Rectal smooth muscle tissue (tissue), 1 donor: ENCODE results near the gene PFKFB4.

Experiments used
- H3K27ac ChIP-seq: one replicate; pipeline ENCODE4 v1.7.0; 2013; ENCODE audit warnings: low read depth, low read length, inconsistent platforms
- H3K27me3 ChIP-seq: one replicate; pipeline ENCODE4 v1.7.0; 2013; ENCODE audit warnings: low read length; ENCODE audit not compliant: control insufficient read depth, insufficient read depth
- H3K36me3 ChIP-seq: one replicate; pipeline ENCODE4 v1.7.0; 2013; ENCODE audit warnings: low read length; ENCODE audit not compliant: control insufficient read depth, insufficient read depth
- H3K4me1 ChIP-seq: one replicate; pipeline ENCODE4 v1.7.0; 2013; ENCODE audit warnings: low read length; ENCODE audit not compliant: control insufficient read depth, insufficient read depth
- H3K4me3 ChIP-seq: one replicate; pipeline ENCODE4 v1.7.0; 2013; ENCODE audit warnings: low read length
- H3K9ac ChIP-seq: one replicate; pipeline ENCODE4 v1.7.0; 2013; ENCODE audit warnings: low read length

Gene PFKFB4

DNA sequence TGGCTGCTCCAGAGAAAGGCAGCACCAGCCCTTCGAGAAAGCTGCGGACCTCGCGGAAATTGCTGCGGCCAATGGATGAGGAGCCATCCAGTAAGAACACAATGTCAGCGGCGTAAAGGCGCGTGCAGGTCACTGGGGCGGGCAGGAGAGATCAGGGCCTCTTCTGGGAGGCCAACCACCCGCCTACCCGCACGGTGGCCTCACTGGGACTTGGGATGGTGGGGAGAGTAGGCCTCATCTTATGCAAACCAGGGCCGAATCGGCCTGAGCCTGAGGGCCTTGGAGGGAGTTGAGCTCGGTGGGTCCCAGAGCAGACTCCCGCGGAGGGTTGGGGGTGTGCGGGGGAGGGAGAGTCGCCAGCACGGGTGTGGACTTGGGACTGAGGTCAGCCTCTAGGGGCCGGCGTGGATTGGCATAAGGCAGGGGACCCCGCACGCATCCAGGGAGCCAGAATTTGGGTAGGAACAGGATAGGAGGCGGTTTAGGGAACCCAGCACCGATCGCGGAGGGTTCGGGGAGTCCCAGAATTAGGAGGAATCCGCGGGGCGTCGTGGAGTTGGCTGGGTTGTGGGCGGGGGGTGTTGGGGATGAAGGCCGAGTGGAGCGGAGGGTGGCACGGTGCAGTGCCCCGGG lies 37.9 kb upstream of the PFKFB4 start:
- H3K27me3 ChIP-seq = peaks cover 7% of the 10 kb centered on the region
- no peak overlapping the region for H3K9ac ChIP-seq
- no peak overlapping the region for H3K27ac ChIP-seq
- H3K4me3 ChIP-seq = peak overlapping the region; percentile 7
- peaks cover 13% of the 10 kb centered on the region for H3K36me3 ChIP-seq
- peaks cover 21% of the 10 kb centered on the region for H3K4me1 ChIP-seq

DNA sequence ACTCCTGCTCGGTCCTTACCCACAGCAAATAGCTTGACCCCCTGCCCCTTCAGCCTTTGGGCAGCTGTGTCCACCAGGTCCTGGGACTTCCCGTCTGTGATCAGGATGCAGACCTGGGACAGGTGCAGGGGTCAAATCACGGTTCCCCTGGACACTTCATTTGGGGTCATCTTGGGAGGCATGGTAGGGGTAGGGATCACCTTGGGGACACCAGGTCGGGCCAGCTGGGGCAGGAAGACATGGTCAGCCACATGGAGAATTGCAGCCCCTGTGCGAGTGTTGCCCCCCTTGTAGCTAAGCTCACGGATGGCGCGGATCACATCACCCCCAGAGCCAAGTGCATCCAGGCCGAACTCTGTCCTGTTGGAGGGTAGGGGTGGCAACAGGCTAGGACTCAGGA lies 36.7 kb upstream of the PFKFB4 start:
- Histone ChIP-seq H3K4me3 (no peak overlapping the region), H3K9ac (no peak overlapping the region), H3K27me3 (peaks cover 7% of the 10 kb centered on the region), H3K27ac (no peak overlapping the region), H3K4me1 (peaks cover 9% of the 10 kb centered on the region), H3K36me3 (peaks cover 1% of the 10 kb centered on the region)

DNA sequence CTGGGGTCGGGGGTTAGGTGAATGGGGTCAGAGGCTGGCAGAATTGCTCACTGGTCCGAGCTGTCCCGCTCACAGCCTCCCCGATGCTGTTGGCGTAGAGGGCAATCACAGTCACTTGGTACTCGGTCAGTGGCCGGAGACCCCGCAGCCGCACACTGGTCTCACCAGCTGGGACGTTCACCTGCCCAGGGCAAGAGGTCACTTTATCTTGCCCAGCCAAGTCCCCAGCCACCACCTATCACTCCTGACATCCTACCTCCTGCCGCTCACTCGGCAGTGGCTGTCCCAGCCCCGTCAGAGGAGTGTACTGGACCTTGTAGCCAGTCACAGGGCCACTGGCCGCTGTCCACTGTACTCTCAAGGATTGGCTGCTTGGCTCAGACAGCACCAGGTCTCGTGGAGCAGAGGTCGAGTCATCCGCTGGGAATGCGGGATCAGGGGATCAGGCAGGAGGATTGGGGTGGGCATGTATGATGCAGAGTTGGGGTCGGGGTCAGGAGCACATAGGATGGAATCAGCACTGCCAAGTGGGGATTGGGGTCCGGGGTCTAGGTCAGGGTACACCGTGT lies 36.0 kb upstream of the PFKFB4 start:
- H3K9ac ChIP-seq = no peak overlapping the region
- H3K4me1 ChIP-seq = peaks cover 7% of the 10 kb centered on the region
- no peaks in the 10 kb centered on the region for H3K36me3 ChIP-seq
- peaks cover 7% of the 10 kb centered on the region for H3K27me3 ChIP-seq
- no peak overlapping the region for H3K27ac ChIP-seq
- H3K4me3 ChIP-seq = no peak overlapping the region

DNA sequence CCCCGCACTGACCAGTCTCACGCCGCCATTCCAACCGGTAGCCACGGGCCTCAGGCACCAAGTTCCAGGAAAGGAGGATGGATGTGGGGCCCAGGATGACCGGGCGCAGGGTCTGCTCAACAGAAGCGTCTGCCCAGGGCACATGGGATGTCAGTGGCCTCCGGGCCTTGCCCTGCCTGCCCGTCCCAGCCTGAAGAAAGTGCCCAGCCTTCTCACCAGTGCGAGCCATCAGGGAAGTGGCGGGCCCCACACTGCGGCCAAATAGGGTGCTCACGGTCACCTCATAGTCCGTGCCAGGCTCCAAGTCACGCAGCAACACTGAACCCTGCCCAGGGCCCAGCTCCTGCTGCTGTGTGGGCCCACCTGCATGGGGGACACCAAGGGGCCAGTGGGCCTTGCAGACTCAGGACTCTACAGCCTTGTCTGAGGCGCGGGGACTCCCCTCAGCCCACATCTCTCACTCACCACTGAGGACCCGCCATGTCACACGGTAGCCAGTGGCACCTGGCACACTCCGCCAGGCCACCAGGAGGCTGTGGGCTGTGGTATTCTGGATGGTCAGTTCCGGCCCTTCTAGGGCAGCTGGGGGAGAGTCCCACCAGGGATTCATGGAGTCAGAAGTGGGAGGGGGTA lies 35.4 kb upstream of the PFKFB4 start:
- H3K36me3 ChIP-seq = no peaks in the 10 kb centered on the region

DNA sequence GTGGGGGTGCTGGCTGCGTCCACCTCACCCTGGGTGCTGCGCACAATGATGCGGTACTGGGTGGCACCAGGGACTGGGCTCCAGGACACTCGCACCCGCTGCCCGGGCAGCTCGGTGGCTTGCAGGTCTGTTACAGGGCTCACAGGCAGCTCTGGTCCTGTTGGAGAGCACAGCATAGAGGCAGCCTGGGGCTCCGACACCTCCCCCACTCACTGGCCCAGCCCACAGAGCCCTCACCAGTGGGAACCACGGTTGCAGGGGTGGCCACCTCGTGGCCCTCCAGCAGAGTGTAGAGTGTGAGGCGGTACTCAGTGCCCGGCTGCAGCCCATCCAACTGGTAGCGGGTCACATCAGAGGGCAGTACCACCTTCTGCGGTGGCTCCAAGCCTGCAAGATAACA lies 34.8 kb upstream of the PFKFB4 start:
- peaks cover 7% of the 10 kb centered on the region for H3K4me1 ChIP-seq
- H3K9ac ChIP-seq = no peak overlapping the region

More for the DNA sequence above, 35.4 kb upstream of the PFKFB4 start:
- Histone ChIP-seq H3K9ac (no peak overlapping the region), H3K27ac (no peak overlapping the region), H3K27me3 (peaks cover 7% of the 10 kb centered on the region), H3K4me1 (peaks cover 7% of the 10 kb centered on the region), H3K4me3 (no peak overlapping the region)

DNA sequence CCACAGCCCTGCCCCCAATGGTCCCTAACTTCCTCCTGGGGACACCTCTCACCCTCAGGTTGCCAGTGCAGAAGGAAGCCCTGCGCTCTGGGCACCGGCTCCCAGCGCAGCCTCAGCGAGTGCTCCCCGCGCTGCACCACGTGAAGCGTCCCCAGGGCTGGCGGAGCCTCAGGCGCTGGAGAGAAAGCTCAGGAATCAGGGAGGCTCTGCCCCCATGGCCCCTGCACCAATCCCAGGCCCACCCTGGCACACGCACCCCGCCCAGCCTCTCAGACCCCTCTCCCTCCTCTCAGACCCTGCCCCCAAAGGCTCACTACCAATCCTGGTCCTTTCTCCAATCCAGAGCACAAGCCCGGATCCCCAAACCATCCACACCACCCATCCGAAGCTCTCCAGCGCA lies 31.6 kb upstream of the PFKFB4 start:
- Histone ChIP-seq H3K4me3 (no peak overlapping the region), H3K36me3 (no peaks in the 10 kb centered on the region), H3K27ac (no peak overlapping the region), H3K27me3 (peaks cover 3% of the 10 kb centered on the region), H3K9ac (no peak overlapping the region), H3K4me1 (no peaks in the 10 kb centered on the region)

More for the DNA sequence above, 34.8 kb upstream of the PFKFB4 start:
- Histone ChIP-seq H3K4me3 (no peak overlapping the region), H3K27ac (no peak overlapping the region), H3K36me3 (no peaks in the 10 kb centered on the region), H3K27me3 (peaks cover 7% of the 10 kb centered on the region)

DNA sequence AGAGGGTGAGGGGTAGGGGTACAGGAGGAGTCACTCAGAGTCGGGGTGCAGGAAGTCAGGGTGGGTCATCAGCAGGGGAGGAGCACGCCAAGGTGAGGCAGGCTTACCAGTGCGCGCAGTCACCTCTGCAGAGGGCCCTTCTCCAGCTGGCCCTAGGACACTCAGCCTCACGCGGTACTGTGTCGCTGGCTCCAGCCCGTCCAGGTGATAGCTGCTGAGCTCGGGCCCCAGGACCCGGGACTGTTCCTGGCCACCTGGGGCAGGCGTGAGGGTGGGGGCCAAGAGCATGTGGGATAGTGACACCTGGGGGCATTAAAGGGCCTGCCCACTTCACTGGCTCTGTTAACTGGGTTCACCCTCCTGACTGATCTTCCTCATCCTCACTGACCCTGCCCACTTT lies 31.1 kb upstream of the PFKFB4 start:
- no peak overlapping the region for H3K27ac ChIP-seq
- no peaks in the 10 kb centered on the region for H3K4me1 ChIP-seq
- no peak overlapping the region for H3K9ac ChIP-seq
- H3K4me3 ChIP-seq = no peak overlapping the region
- H3K27me3 ChIP-seq = peaks cover 3% of the 10 kb centered on the region
- no peaks in the 10 kb centered on the region for H3K36me3 ChIP-seq

DNA sequence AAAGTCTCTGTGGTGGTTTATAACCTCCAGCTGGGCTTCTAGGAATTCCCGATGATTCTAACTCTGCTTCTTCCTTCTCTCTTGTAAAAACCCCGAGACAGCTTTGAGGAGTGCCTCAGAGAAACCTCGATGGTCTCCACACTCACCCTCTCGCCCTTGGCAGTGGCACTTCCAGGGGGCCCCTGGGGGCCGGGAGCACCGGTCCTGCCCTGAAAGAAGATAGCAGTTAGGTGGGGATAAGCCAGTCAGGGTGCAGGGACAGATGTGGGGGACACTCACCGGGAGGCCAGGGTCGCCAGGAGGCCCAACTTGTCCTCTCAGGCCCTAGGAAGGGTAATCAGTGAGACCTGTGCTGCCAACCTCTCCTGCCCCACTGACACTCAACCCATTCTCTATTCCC lies 28.8 kb upstream of the PFKFB4 start:
- Histone ChIP-seq H3K4me3 (no peak overlapping the region), H3K27me3 (peaks cover 2% of the 10 kb centered on the region), H3K27ac (no peak overlapping the region), H3K36me3 (no peaks in the 10 kb centered on the region), H3K9ac (no peak overlapping the region), H3K4me1 (no peaks in the 10 kb centered on the region)

DNA sequence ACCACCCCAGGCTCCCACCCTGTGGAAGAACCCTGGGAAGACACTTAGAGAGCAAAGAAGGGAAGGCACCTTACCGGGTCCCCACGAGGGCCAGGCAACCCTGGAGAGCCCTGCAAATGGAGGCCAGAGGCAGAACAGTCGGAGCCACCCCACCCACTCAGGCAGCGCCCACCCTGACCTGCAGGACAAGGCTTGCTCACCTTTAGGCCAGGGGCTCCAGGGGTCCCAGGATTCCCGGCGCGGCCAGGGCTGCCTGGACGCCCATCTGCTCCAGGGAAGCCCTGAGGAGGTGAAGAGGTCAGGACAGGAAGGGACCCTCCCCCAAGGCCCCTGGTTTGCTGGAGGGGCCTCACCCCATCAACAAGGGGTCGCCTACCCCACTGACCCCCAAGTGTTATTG lies 28.2 kb upstream of the PFKFB4 start:
- no peaks in the 10 kb centered on the region for H3K4me1 ChIP-seq
- H3K36me3 ChIP-seq = no peaks in the 10 kb centered on the region
- no peaks in the 10 kb centered on the region for H3K27me3 ChIP-seq
- H3K9ac ChIP-seq = no peak overlapping the region
- H3K4me3 ChIP-seq = no peak overlapping the region
- H3K27ac ChIP-seq = no peak overlapping the region

DNA sequence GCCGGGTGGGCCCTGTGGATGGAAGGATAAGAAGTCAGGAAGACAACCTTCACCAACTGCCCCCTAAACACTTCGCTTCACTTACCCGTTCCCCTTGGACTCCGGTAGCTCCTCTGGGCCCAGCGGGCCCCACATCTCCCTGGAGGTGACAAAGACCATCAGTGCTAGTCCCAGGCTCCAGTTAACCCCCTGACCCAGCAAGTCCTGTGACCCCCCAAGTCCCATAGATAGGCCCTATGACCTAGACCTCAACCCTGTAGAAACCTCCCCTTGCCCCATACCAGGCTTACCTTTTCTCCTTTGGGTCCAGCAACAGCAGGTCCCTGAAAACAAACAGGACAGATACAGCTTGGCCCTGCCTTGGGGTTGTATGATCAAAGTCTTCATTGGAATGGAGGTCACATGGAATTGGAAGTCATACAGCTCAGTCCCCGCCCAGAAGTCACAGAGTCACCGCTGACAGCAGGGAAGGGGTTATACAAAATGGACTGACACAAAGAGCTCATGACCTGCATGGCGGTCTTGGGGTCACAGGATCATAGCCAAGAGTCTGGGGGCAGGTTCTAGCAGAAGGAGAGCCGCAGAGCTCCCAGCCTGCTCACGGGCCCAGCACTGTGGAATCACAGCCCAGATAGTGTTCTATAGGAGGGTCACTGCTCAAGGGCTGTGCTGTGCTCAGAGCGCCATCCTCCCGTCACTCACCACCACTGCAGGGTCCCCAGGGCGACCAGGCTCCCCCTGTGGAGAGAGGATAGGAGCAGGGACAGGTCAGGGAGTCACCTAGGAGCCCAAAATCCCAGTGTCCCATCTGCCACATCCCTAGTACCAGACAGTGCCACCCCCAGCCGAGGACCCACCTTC lies 25.2 kb upstream of the PFKFB4 start:
- H3K27ac ChIP-seq = no peak overlapping the region
- no peak overlapping the region for H3K4me3 ChIP-seq
- no peaks in the 10 kb centered on the region for H3K4me1 ChIP-seq
- H3K27me3 ChIP-seq = no peaks in the 10 kb centered on the region
- no peaks in the 10 kb centered on the region for H3K36me3 ChIP-seq
- no peak overlapping the region for H3K9ac ChIP-seq

DNA sequence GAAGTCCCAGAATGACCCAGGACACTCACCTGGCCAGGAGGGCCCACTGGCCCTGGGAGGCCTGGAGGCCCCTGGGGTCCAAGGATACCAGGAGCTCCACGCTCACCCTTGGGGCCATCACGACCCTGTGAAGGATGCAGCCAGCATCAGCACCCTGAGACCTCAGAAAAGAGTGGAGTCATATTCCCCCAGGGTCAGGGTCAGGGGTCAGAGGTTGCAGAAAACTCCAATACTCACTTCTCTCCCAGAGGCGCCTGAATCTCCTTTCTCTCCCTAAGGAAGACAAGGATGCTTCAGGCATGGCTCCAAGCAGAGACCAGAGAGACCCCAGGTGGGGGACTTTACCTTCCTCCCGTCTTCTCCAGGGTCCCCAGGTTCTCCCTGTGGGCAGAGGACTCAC lies 20.0 kb upstream of the PFKFB4 start:
- Histone ChIP-seq H3K27ac (no peak overlapping the region), H3K4me3 (no peak overlapping the region), H3K36me3 (no peaks in the 10 kb centered on the region), H3K27me3 (no peaks in the 10 kb centered on the region), H3K4me1 (no peaks in the 10 kb centered on the region), H3K9ac (no peak overlapping the region)

DNA sequence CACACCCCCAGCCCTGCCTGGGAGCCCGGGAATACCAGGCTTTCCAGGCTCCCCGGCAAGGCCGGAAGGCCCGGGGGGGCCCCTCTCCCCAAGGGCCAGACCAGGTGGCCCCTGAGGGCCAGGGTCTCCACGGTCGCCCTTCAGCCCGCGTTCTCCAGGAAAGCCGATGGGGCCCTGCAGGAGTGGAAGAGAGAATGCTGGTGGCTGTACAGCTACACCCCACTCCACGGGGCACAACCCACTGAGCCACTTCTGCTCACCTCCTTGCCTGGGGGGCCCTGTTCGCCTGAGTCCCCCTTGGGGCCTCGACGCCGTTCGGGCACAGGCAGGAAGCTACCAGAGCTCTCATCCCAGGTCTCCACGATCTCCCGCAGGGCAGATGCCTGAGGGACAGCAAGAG lies 18.8 kb upstream of the PFKFB4 start:
- no peak overlapping the region for H3K27ac ChIP-seq
- H3K27me3 ChIP-seq = no peaks in the 10 kb centered on the region
- H3K4me3 ChIP-seq = no peak overlapping the region
- no peak overlapping the region for H3K9ac ChIP-seq
- H3K36me3 ChIP-seq = no peaks in the 10 kb centered on the region
- H3K4me1 ChIP-seq = no peaks in the 10 kb centered on the region
